ENCODE measurements around the gene COX14. TPM values are rescaled to one million over a fixed set of nuclear protein-coding genes. Genes with fewer than 3 reads are reported as not detected.

Gene COX14
- total RNA-seq, 1 donor from 2014 or later = 42.4 TPM

- Mint-ChIP-seq H3K9me3 (no peaks in the 10 kb centered on the region), H3K4me3 (no peak overlapping the region), H3K4me1 (peaks cover 9% of the 10 kb centered on the region), H3K27ac (no peak overlapping the region), H3K27me3 (no peaks in the 10 kb centered on the region), H3K36me3 (ENCODE audit: low read depth) (peaks cover 53% of the 10 kb centered on the region)
- ATAC-seq (ENCODE audit: low read depth) (peak; percentile 52), DNase-seq (no peak)
- TF ChIP-seq CTCF (IDR thresholded peaks at IDR 0.05) = no peak
- CTCF ChIA-PET = interaction anchor here (1.6 to 2.4 kb wide), 2 partner anchors 9 to 15 kb away, joined by 8 to 9 read pairs; partner anchors contain the start of gene COX14
- intact Hi-C loops (cut with micrococcal nuclease) = no loop called here
- POLR2A ChIA-PET = interaction anchor here (0.7 to 2.1 kb wide), 4 partner anchors 9 to 423 kb away, joined by 3 to 10 read pairs (median 5); partner anchors contain the start of genes COX14 and SMARCD1
These were observed 9.3 kb upstream of the COX14 start for GRCh38 chr12:50102646-50103309.

- no peaks in the 10 kb centered on the region for H3K9me3 Mint-ChIP-seq
- no peak for DNase-seq
- ATAC-seq (ENCODE audit: low read depth) = no peak
- TF ChIP-seq CTCF (IDR thresholded peaks at IDR 0.05) = no peak
- H3K4me1 Mint-ChIP-seq = peaks cover 11% of the 10 kb centered on the region
- CTCF ChIA-PET = interaction anchor here (1.2 to 2.4 kb wide), 3 partner anchors 8 to 33 kb away, joined by 5 to 9 read pairs (median 8); partner anchors contain the start of gene COX14
- no peak overlapping the region for H3K27ac Mint-ChIP-seq
- no peaks in the 10 kb centered on the region for H3K27me3 Mint-ChIP-seq
- POLR2A ChIA-PET = interaction anchor here (1.3 to 2.1 kb wide), 3 partner anchors 9 to 19 kb away, joined by 3 to 10 read pairs (median 7); partner anchors contain the start of genes COX14 and SMARCD1
- H3K4me3 Mint-ChIP-seq = no peak overlapping the region
- intact Hi-C loops (cut with micrococcal nuclease) = no loop called here
- H3K36me3 Mint-ChIP-seq (ENCODE audit: low read depth) = peaks cover 47% of the 10 kb centered on the region
These were observed 8.7 kb upstream of the COX14 start for GRCh38 chr12:50103351-50103750.

- ATAC-seq (ENCODE audit: low read depth) = no peak
- no peak within 1 kb of the TSS for H3K27ac Mint-ChIP-seq
These were observed 8.2 kb upstream of the COX14 start, which contains the start of gene GPD1 for GRCh38 chr12:50103767-50104321. GPD1 (plus strand) TSS chr12:50104008; CDS start chr12:50104051, 43 bp downstream.

GRCh38 chr12:50104417-50105366, 7.3 kb upstream of the COX14 start:
- DNase-seq = no peak
- Mint-ChIP-seq H3K27me3 (no peaks in the 10 kb centered on the region), H3K9me3 (no peaks in the 10 kb centered on the region), H3K4me1 (peaks cover 25% of the 10 kb centered on the region), H3K27ac (no peak overlapping the region), H3K4me3 (no peak overlapping the region), H3K36me3 (ENCODE audit: low read depth) (peaks cover 34% of the 10 kb centered on the region)
- no peak for TF ChIP-seq CTCF (IDR thresholded peaks at IDR 0.05)
- POLR2A ChIA-PET = interaction anchor here (1.3 to 2.1 kb wide), 3 partner anchors 7 to 20 kb away, joined by 3 to 10 read pairs (median 7); partner anchors contain the start of genes COX14 and SMARCD1
- no peak for ATAC-seq (ENCODE audit: low read depth)
- intact Hi-C loops (cut with micrococcal nuclease) = no loop called here
- CTCF ChIA-PET = interaction anchor here (1.2 to 2.4 kb wide), 2 partner anchors 17 to 34 kb away, joined by 5 to 9 read pairs; no protein-coding TSS in a partner anchor

More at GRCh38 chr12:50103767-50104321, 8.2 kb upstream of the COX14 start, which contains the start of gene GPD1:
- Mint-ChIP-seq H3K4me1 (peaks cover 16% of the 10 kb centered on the region), H3K27me3 (no peaks in the 10 kb centered on the region), H3K4me3 (no peak within 1 kb of the TSS), H3K9me3 (no peaks in the 10 kb centered on the region), H3K36me3 (ENCODE audit: low read depth) (peaks cover 42% of the 10 kb centered on the region)
- ChIA-PET POLR2A (interaction anchor here (1.3 to 2.1 kb wide), 3 partner anchors 8 to 19 kb away, joined by 3 to 10 read pairs (median 7); partner anchors contain the start of genes COX14 and SMARCD1), CTCF (interaction anchor here (1.2 to 2.4 kb wide), 3 partner anchors 8 to 33 kb away, joined by 5 to 9 read pairs (median 8); partner anchors contain the start of gene COX14)
- DNase-seq = no peak
- intact Hi-C loops (cut with micrococcal nuclease) = no loop called here
- no peak for TF ChIP-seq CTCF (IDR thresholded peaks at IDR 0.05)
